Kidney (tissue), 14 donors: ENCODE results near the gene EIF4G3. TPM values are rescaled to one million over a fixed set of nuclear protein-coding genes. Genes with fewer than 3 reads are reported as not detected.
A peak's percentile ranks its signal among the peaks of the same experiment; 100 is the strongest.

ENCODE experiments used
- DNase-seq, 5 donors: peaks; one replicate each; pipeline ENCODE4 v3.0.0-alpha.2; 2013 to 2020
- FAIRE-seq: peaks from 2 replicates; lab custom pipeline; 2012; peaks lifted over from hg19 to GRCh38; lab: Jason Lieb, UNC
- H3K27ac ChIP-seq, 2 donors: one replicate each; pipeline ENCODE4 v1.7.0; 2013; ENCODE audit warnings: low read depth in 2 of 2, low read length in 2 of 2, inconsistent platforms in 1 of 2
- H3K27me3 ChIP-seq: one replicate; pipeline ENCODE4 v1.7.1; 2013; ENCODE audit warnings: low read length, inconsistent platforms; ENCODE audit not compliant: control insufficient read depth, insufficient read depth
- H3K36me3 ChIP-seq, 3 donors: one replicate each; pipeline versions ENCODE4 v1.7.0 to v1.7.1; 2013; ENCODE audit warnings: low read length in 3 of 3, control low read depth in 1 of 3, inconsistent platforms in 1 of 3; ENCODE audit not compliant: insufficient read depth in 3 of 3, control insufficient read depth in 2 of 3
- H3K4me1 ChIP-seq, 3 donors: one replicate each; pipeline versions ENCODE4 v1.7.0 to v1.7.1; 2013; ENCODE audit warnings: low read length in 3 of 3, inconsistent platforms in 1 of 3, low read depth in 1 of 3; ENCODE audit not compliant: control insufficient read depth in 2 of 3, insufficient read depth in 2 of 3
- H3K4me3 ChIP-seq, 3 donors: one replicate each; pipeline versions ENCODE4 v1.7.0 to v1.8.1; 2013; ENCODE audit warnings: low read length in 3 of 3, control low read depth in 1 of 3, inconsistent platforms in 1 of 3
- H3K9ac ChIP-seq, 3 donors: one replicate each; pipeline versions ENCODE4 v1.7.0 to v1.7.1; 2013; ENCODE audit warnings: low read length in 3 of 3, control low read depth in 1 of 3, inconsistent platforms in 1 of 3
- H3K9me3 ChIP-seq, 3 donors: one replicate each; pipeline versions ENCODE4 v1.7.0 to v1.7.1; 2013; ENCODE audit warnings: low read length in 3 of 3, control low read depth in 1 of 3, inconsistent platforms in 1 of 3; ENCODE audit not compliant: control insufficient read depth in 2 of 3, insufficient read depth in 1 of 3
- CTCF ChIP-seq: IDR thresholded peaks from 3 replicates; pipeline ENCODE4 v1.5.1; 2012; ENCODE audit warnings: mild to moderate bottlenecking, moderate library complexity, borderline replicate concordance; ENCODE audit not compliant: insufficient read depth; ENCODE audit errors: extremely low read depth
- intact Hi-C: fragments of 100-400 bp; cut with DNase I; formaldehyde crosslinking; loops from one replicate; pipeline ENCODE4 v1.11.1; 2022
- polyA plus RNA-seq: library from polyadenylated mRNA; stranded (reverse); fragments of 350-450 nt; fragmentation: Illumina TruSeq; extraction: RNeasy Lipid Tissue Mini Kit (QIAGEN cat#74804); gene quantifications from one replicate; pipeline ENCODE4 v1.2.3, GENCODE V29; 2014; ENCODE audit warnings: low read depth, low replicate concordance; ENCODE audit not compliant: insufficient read depth
- total RNA-seq: library from RNA; stranded (reverse); fragmentation: NEBNext Ultra II Directional; extraction: Animal tissue kit (Norgen Biotek cat#: 25700); gene quantifications from one replicate; pipeline ENCODE4 v1.2.1, GENCODE V29; 2021
- donor health status: control.
- donor health status: control.
- donor health status: control.
- donor health status: control.
- donor health status: control.
- donor health status: DM: yes; HTN: yes; CAD: no.
- donor health status: Normal renal cell carcinoma (clear cell type).

Gene EIF4G3
- total and polyA plus RNA-seq, 2 donors from 2014 or later = 14.8 to 61.6 TPM

GRCh38 chr1:20962576-20963258, 214.0 kb downstream of the EIF4G3 start:
- Histone ChIP-seq H3K4me1 (peaks cover 0 to 4% (median 0%) of the 10 kb centered on the region in 3 donors), H3K9me3 (no peaks in the 10 kb centered on the region), H3K36me3 (no peaks in the 10 kb centered on the region), H3K27ac (no peak overlapping the region), H3K9ac (no peak overlapping the region), H3K4me3 (no peak overlapping the region), H3K27me3 (no peaks in the 10 kb centered on the region)
- FAIRE-seq (no peak), DNase-seq (no peak)
- intact Hi-C loops = no loop called here
- no peak for TF ChIP-seq CTCF

- H3K27ac ChIP-seq = no peak overlapping the region
- no peaks in the 10 kb centered on the region for H3K4me1 ChIP-seq
- no peak for TF ChIP-seq CTCF
- no peaks in the 10 kb centered on the region for H3K27me3 ChIP-seq
- H3K36me3 ChIP-seq = no peaks in the 10 kb centered on the region
- FAIRE-seq (no peak), DNase-seq (peak in 2 of 5 donors; percentile 20 to 32)
- intact Hi-C loops = no loop called here
- H3K9me3 ChIP-seq = no peaks in the 10 kb centered on the region
- H3K9ac ChIP-seq = no peak overlapping the region
- H3K4me3 ChIP-seq = no peak overlapping the region
These were observed 218.3 kb downstream of the EIF4G3 start for GRCh38 chr1:20958430-20958829.

- intact Hi-C loops = no loop called here
- no peak overlapping the region for H3K27ac ChIP-seq
- no peaks in the 10 kb centered on the region for H3K4me1 ChIP-seq
- H3K27me3 ChIP-seq = no peaks in the 10 kb centered on the region
- H3K9ac ChIP-seq = no peak overlapping the region
- no peaks in the 10 kb centered on the region for H3K9me3 ChIP-seq
- FAIRE-seq = no peak
- DNase-seq = no peak
- H3K36me3 ChIP-seq = no peaks in the 10 kb centered on the region
- TF ChIP-seq CTCF = no peak
- no peak overlapping the region for H3K4me3 ChIP-seq
These were observed 220.4 kb downstream of the EIF4G3 start for GRCh38 chr1:20956272-20956671.
